K562 (cell line): ENCODE results near the gene ANKRD23. TPM values are rescaled to one million over a fixed set of nuclear protein-coding genes. Genes with fewer than 3 reads are reported as not detected.

Experiments
- ARID1B ChIP-seq: fragments of 450-650 bp; IDR thresholded peaks from 2 replicates; pipeline ENCODE4 v1.6.1; 2016; ENCODE audit warnings: antibody characterized with exemption, mild to moderate bottlenecking, inconsistent platforms
- CBX8 ChIP-seq: fragments of 200-600 bp; sonication (generic); IDR thresholded peaks from 2 replicates; pipeline ENCODE4 v1.6.1; 2012; ENCODE audit warnings: borderline replicate concordance, mixed run types, low read depth, mild to moderate bottlenecking, moderate library complexity, mixed read lengths, low read length, control low read depth, inconsistent platforms; ENCODE audit not compliant: poor library complexity, severe bottlenecking; ENCODE audit errors: extremely low read depth
- ERF ChIP-seq: fragments of 450-650 bp; formaldehyde crosslinking; IDR thresholded peaks from 2 replicates; pipeline ENCODE4 v1.4.0; 2020; ENCODE audit warnings: mild to moderate bottlenecking, mixed read lengths
- HDAC3 ChIP-seq: fragments of 450-650 bp; IDR thresholded peaks from 2 replicates; pipeline ENCODE4 v1.6.1; 2018; ENCODE audit warnings: borderline replicate concordance, mild to moderate bottlenecking, moderate library complexity; ENCODE audit not compliant: partially characterized antibody
- LARP7 ChIP-seq: fragments of 450-650 bp; IDR thresholded peaks from 2 replicates; pipeline ENCODE4 v1.6.1; 2016
- MYC ChIP-seq, 2 experiments: fragments of 250-450 bp in 1 of 2; sonication (Bioruptor Pico) in 1 of 2; IDR thresholded peaks; 2 replicates each; pipeline versions ENCODE4 v1.5.1 to v1.6.1; 2012 to 2021; ENCODE audit warnings: low read depth in 2 of 2, borderline replicate concordance in 1 of 2, improper control_type of control experiment in 1 of 2, low read length in 1 of 2, mild to moderate bottlenecking in 1 of 2, moderate library complexity in 1 of 2
- NFIX ChIP-seq: fragments of 250-450 bp; sonication (Bioruptor Pico); IDR thresholded peaks from 2 replicates; pipeline ENCODE4 v1.4.0; 2020; ENCODE audit warnings: low read depth, mild to moderate bottlenecking, moderate library complexity
- POLR3G ChIP-seq: IDR thresholded peaks from 2 replicates; pipeline ENCODE4 v1.6.1; 2011; ENCODE audit not compliant: insufficient read length, insufficient replicate concordance; ENCODE audit errors: extremely low read depth
- PRPF4 ChIP-seq: fragments of 200-400 bp; formaldehyde crosslinking; IDR thresholded peaks from one replicate; pipeline ENCODE4 v1.6.1; 2017; ENCODE audit warnings: low read length, low read depth, mild to moderate bottlenecking; ENCODE audit not compliant: insufficient read depth, poor library complexity, severe bottlenecking
- SAFB ChIP-seq: fragments of 200-400 bp; formaldehyde crosslinking; IDR thresholded peaks from 2 replicates; pipeline ENCODE4 v1.6.1; 2017; ENCODE audit warnings: low read depth, low read length, borderline replicate concordance
- SAFB2 ChIP-seq: fragments of 200-400 bp; formaldehyde crosslinking; IDR thresholded peaks from 2 replicates; pipeline ENCODE4 v1.6.1; 2018; ENCODE audit warnings: borderline replicate concordance, low read length, low read depth, moderate library complexity; ENCODE audit not compliant: severe bottlenecking
- SIN3B ChIP-seq: fragments of 450-650 bp; IDR thresholded peaks from 2 replicates; pipeline ENCODE4 v1.6.1; 2017; ENCODE audit warnings: low read depth, mild to moderate bottlenecking, moderate library complexity
- TGIF2 ChIP-seq: sonication (generic); formaldehyde crosslinking; IDR thresholded peaks from 2 replicates; pipeline ENCODE4 v1.8.1; 2022; ENCODE audit warnings: mild to moderate bottlenecking, missing genetic modification reagents, moderate library complexity
- THAP12 ChIP-seq: fragments of 250-450 bp; sonication (Bioruptor Pico); IDR thresholded peaks from 2 replicates; pipeline ENCODE4 v1.9.0; 2021; ENCODE audit warnings: mild to moderate bottlenecking, inconsistent platforms
- TRIM24 ChIP-seq, 2 experiments: fragments of 450-650 bp; IDR thresholded peaks; 2 replicates each; pipeline ENCODE4 v1.6.1; 2016
- USF1 ChIP-seq: sonication (generic); formaldehyde crosslinking; IDR thresholded peaks from 2 replicates; pipeline ENCODE4 v1.9.0; 2022; ENCODE audit warnings: mild to moderate bottlenecking, missing genetic modification reagents
- ZBTB17 ChIP-seq: fragments of 450-650 bp; formaldehyde crosslinking; IDR thresholded peaks from 2 replicates; pipeline ENCODE4 v1.4.0; 2020; ENCODE audit warnings: mild to moderate bottlenecking
- ZNF197 ChIP-seq: fragments of 200-800 bp; sonication (Bioruptor generic); IDR thresholded peaks from 2 replicates; pipeline ENCODE4 v1.6.1; 2016; ENCODE audit warnings: low read depth, missing genetic modification characterization, missing compliant biosample characterization
- ZNF551 ChIP-seq: fragments of 250-450 bp; sonication (Bioruptor Pico); IDR thresholded peaks from 2 replicates; pipeline ENCODE4 v1.5.0; 2021; ENCODE audit warnings: mild to moderate bottlenecking, moderate library complexity
- ZNF695 ChIP-seq: fragments of 450-650 bp; formaldehyde crosslinking; IDR thresholded peaks from 2 replicates; pipeline ENCODE4 v1.4.0; 2020; ENCODE audit warnings: mild to moderate bottlenecking, moderate library complexity
- ZSCAN29 ChIP-seq: fragments of 450-650 bp; IDR thresholded peaks from 2 replicates; pipeline ENCODE4 v1.6.1; 2017
- polyA plus RNA-seq, 8 experiments: library from polyadenylated mRNA; depleted of rRNA in 4 of 8; stranded (reverse) in 5 of 8; unstranded in 3 of 8; fragments of >200 nt; fragmentation: Nextera tagmentation in 2 of 8; fragmentation: Illumina TruSeq in 1 of 8; extraction: Ambion mirVana in 2 of 8; extraction: Trizol in 1 of 8; gene quantifications; 2 replicates each; pipeline versions ENCODE4 v1.2.1 to v1.2.3, GENCODE V29; 2011 to 2014; ENCODE audit warnings: inconsistent platforms in 1 of 8, missing spikeins in 1 of 8
- total RNA-seq, 7 experiments: library from RNA; depleted of rRNA in 6 of 7; stranded (reverse); fragments of >200 nt in 6 of 7; fragmentation: Illumina TruSeq in 2 of 7; extraction: Trizol in 2 of 7; gene quantifications; 2 replicates each; pipeline versions ENCODE4 v1.2.1 to v1.2.3, GENCODE V29; 2011 to 2021; ENCODE audit warnings: low replicate concordance in 1 of 7
- TF ChIP-seq, protein P1 (sequence below): sonication (generic); formaldehyde crosslinking; IDR thresholded peaks from 2 replicates; pipeline ENCODE4 v1.8.0; 2022; ENCODE audit warnings: mild to moderate bottlenecking, missing genetic modification reagents

ANKRD23 gene
- total and polyA plus RNA-seq, 9 of the 15 experiments (the other 6 are each of a cell fraction or from before 2014, with no cell fraction given), result 0.32 to 4.8 (median 2.8) TPM

GRCh38 chr2:96873651-96874096, 29.9 kb upstream of the ANKRD23 start (continued):
- TF ChIP-seq, protein P1, sequence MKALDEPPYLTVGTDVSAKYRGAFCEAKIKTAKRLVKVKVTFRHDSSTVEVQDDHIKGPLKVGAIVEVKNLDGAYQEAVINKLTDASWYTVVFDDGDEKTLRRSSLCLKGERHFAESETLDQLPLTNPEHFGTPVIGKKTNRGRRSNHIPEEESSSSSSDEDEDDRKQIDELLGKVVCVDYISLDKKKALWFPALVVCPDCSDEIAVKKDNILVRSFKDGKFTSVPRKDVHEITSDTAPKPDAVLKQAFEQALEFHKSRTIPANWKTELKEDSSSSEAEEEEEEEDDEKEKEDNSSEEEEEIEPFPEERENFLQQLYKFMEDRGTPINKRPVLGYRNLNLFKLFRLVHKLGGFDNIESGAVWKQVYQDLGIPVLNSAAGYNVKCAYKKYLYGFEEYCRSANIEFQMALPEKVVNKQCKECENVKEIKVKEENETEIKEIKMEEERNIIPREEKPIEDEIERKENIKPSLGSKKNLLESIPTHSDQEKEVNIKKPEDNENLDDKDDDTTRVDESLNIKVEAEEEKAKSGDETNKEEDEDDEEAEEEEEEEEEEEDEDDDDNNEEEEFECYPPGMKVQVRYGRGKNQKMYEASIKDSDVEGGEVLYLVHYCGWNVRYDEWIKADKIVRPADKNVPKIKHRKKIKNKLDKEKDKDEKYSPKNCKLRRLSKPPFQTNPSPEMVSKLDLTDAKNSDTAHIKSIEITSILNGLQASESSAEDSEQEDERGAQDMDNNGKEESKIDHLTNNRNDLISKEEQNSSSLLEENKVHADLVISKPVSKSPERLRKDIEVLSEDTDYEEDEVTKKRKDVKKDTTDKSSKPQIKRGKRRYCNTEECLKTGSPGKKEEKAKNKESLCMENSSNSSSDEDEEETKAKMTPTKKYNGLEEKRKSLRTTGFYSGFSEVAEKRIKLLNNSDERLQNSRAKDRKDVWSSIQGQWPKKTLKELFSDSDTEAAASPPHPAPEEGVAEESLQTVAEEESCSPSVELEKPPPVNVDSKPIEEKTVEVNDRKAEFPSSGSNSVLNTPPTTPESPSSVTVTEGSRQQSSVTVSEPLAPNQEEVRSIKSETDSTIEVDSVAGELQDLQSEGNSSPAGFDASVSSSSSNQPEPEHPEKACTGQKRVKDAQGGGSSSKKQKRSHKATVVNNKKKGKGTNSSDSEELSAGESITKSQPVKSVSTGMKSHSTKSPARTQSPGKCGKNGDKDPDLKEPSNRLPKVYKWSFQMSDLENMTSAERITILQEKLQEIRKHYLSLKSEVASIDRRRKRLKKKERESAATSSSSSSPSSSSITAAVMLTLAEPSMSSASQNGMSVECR, result no peak
- TF ChIP-seq ZSCAN29 (no peak), ERF (CRISPR knock-in tag) (no peak), SAFB (no peak), POLR3G (no peak), HDAC3 (no peak), TRIM24 (IDR thresholded peaks at IDR 0.05) (no peak), USF1 (CRISPR knock-in tag) (no peak), ZNF197 (CRISPR knock-in tag) (no peak), ARID1B (peak; percentile 44; the same call in 1 of the 2 replicates), ZBTB17 (CRISPR knock-in tag) (no peak), NFIX (CRISPR knock-in tag) (no peak), ZNF695 (no peak), MYC (IDR thresholded peaks at IDR 0.05; ENCODE audit: low read depth, low read length) (no peak), MYC (CRISPR knock-in tag; IDR thresholded peaks at IDR 0.05; ENCODE audit: borderline replicate concordance, low read depth) (no peak), LARP7 (no peak), SAFB2 (no peak), TGIF2 (CRISPR knock-in tag) (no peak), CBX8 (no peak), SIN3B (0 out of 2 replicates have a peak, but pooled peaks have one; percentile 11), PRPF4 (no peak), THAP12 (CRISPR knock-in tag) (no peak), ZNF551 (CRISPR knock-in tag) (no peak)
